Measurements from ENCODE around the gene CACYBP.
A peak's percentile ranks its signal among the peaks of the same experiment; 100 is the strongest.

CACYBP gene

DNA sequence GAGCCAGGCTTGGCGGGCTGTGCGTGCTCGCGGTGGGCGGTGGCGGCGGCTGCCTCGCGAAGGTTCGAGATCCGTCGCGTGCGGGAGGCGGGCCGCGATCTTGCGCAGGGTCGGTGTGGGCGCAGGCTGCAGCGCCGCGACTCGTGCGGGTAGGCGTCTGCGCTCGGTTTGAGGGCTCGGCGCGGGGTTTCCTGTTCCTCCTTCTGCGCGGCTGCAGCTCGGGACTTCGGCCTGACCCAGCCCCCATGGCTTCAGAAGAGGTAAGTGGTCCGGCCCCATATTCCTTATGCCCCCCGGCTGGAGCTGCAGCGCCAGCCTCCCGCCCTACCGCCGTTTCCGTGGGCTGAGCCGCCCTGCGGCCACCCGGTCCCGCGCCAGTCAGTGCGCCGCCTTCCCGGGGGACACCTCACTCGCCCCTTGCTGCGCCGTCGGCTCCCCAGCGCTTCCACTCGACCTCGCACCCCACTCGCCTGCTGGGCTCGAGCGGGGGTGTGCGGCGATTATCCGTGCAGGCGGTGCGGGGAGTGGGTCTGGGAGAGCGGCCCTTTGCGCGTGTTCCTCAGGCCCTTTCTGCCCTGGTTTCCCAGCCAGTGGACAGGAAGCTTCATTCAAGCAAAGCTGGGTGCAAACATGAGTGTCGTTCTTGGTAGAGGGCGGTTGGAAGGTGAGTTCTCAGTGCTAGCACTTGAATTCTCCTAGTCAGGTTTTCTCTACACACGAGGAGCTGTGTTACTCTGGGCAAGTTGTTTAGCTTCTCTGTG is at the start of gene CACYBP:
CACYBP (plus strand) TSS at position 12 of the 761 bp plus-strand sequence; CDS start at position 246, 234 bp downstream.
- peak; percentile 47 for DNase-seq

DNA sequence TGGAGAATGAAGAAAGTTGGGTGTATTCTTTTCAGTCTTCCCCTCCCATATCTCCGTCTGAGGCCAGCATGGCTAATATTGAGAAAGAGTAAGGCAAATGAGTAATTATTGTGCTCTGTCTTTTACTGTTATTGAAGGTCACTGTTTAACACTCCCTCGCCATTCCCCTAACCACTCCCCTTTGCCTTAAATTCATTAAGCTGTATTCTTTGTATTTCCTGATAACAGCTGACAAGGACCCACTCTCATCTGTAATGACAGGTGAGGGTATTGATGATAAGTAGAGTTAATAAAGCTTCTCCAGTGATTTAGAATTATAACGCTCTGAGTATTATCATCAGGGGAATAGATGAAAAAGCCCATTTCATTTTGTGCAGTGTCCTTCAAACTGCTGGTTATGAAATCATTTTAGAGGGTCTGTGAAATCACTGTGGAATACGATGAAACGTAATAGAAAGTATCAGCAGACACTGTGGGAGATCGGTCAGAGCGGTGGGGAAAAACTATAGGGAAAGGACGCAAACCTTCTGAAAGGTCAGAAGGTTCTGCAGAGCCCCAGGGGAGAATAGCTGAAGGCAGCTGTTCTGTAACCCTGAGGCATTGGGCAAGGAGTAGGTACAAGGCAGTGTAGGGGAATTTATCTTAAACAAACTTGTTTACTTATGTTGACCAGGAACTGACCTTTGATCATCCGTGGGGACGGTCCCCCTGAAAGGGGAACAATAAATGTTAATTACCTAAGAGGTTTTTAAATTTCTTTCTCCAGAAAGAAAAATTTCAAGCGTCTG is 46.3 kb upstream of the CACYBP start:
- DNase-seq: no peak

GRCh38 chr1:174954073-174954460 is 45.7 kb upstream of the CACYBP start:
- no peak for DNase-seq

GRCh38 chr1:174954671-174955669 is 44.8 kb upstream of the CACYBP start:
- DNase-seq: no peak

- no peak for DNase-seq
Measured at GRCh38 chr1:174956086-174956485, 43.7 kb upstream of the CACYBP start.

GRCh38 chr1:174956976-174957375 is 42.8 kb upstream of the CACYBP start:
- no peak for DNase-seq

- no peak for DNase-seq
Measured at GRCh38 chr1:174957829-174958228, 41.9 kb upstream of the CACYBP start.

DNA sequence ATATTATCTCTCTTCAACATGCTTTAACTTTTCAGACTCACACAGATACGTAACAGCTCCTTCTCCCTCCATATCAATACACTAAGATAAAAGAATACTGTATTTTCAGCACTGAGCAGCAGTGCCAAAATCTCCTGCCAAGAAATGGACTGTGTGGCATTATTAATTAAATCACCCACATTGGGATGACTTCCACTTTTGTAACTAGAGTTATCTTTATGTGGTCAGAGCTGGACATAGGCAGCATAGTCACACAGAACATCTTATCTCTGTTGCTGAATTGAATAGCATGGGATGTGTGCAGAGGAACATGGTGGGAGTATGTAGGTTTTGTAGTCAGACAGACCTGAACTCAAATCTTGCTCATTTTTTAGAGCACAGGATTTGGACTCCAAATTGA is 41.4 kb upstream of the CACYBP start:
- DNase-seq: no peak

GRCh38 chr1:174960362-174960761 is 39.4 kb upstream of the CACYBP start:
- DNase-seq: no peak

- DNase-seq: no peak
Measured at GRCh38 chr1:174963529-174964125, 36.1 kb upstream of the CACYBP start.

DNA sequence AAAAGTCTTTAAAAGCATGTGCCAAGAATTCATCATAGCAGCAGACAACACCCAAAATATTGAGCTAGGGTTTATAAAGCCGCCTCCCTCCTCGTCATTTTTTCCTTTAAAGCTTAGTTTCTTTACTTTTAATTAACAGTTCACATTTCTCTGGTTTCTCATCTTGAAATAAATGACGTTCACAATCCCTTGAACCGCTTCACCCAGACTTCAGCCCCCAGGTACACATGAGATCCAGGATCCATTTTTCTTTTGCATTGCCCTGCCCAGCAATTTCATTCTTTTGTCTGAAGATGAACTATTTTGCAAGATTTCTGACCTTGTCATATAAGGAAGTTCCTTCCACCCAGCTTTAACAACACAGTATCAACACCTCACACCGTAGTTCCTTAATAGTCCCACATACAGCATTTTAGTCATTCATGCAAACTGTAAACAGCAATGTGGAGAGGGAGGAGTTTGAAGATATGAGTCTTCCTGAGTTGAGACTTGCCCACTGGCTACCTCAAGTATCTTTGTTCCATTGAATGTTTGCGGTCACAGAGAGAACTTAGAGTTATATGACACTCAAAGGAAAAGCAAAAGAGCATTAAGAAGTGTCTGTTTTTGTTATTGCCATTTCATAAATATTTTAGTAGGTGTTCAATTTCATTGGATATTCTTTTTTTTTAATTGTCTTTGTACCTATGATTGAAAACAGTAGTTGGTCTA is 35.3 kb upstream of the CACYBP start:
- no peak for DNase-seq

DNA sequence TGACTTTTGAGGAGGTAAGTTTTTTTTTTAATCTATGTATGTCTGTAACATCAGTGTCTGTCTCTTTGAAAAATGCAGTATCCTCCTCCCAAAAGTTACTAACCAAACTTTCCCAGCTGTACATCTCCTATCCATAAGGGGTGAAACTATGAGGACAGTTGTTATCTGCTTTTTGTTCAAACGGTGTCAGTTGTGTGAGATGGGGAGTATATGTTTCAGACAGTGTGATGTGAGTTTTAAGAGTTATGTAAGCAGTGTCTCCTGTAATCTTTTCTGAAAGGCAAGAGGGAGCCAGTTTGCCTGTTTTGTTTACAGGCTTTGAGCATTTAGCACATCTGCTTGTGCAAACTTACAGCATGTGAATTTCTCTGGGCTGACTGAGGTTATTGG is 34.8 kb upstream of the CACYBP start:
- DNase-seq: no peak

DNA sequence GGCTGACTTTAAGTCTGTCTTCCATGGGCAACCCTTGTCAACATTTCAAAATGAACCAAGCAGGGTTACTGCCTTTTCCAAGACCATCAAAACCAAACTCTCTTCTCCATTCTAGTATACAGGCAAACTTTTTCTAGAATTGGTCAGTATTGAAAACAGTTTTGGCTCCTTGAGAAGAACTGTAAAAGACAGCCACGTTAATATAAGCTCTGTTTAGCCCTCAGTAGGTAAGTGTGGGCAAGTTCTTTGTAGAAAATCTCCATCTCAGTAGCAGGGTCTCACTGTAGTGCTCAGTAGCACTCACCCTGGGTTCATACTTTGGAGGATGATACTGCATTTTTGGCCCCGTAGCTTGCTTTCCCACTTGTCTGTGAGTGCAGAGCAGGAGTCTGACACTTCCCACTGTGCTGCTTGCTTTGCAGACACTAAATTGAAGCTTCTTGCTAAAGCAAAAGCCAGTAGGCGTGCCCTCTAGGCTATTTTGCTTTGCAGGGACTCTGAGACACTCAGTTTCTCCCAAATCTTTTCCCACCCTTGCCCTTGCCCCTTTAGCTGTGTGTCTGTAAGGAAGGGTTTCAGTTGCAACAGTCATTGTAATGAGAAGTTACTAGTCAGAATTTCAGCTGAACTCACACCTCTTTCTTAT is 34.3 kb upstream of the CACYBP start:
- DNase-seq: no peak

GRCh38 chr1:174966008-174966572 is 33.7 kb upstream of the CACYBP start:
- no peak for DNase-seq

DNA sequence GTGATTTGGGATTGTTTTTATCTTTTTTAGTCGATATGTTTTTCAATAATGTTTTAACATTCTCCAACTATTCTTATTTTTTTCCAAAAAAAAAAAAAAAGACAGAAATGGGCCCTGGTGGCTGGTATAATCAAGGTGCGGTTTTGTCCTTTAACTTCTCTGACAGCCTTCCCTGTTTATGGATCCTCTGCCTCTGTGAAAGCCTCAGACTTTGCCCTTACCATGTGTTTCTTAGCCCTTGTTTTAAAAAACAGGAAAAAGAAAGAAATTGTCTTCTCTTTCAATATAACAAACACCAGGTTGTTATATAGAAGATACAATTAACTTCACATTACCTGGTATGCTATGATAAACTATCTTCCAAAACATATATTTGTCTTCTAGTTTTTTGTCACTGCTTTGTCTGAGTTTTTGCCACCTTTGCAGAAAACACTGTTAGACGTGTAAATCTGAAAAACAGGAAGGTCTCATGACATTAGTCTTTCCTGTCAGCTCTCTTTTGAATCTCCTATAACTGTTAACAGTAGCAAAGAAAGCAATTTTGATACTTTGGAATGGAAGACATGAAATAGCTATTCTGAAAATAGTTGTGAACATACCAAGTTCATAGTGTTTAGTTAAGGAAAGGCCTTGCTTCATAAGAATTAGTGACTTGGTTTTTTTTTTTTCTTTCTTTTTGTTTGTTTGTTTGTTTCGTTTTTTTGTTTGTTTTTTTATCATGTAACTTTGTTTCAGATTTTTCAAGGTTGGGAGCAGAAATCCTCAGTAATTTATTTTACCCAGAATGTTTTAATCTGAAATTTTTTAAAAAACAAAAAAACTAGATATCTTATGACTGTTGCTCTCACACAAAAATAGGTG is 31.7 kb upstream of the CACYBP start:
- DNase-seq: no peak

GRCh38 chr1:174968750-174969244 is 30.9 kb upstream of the CACYBP start:
- no peak for DNase-seq

DNA sequence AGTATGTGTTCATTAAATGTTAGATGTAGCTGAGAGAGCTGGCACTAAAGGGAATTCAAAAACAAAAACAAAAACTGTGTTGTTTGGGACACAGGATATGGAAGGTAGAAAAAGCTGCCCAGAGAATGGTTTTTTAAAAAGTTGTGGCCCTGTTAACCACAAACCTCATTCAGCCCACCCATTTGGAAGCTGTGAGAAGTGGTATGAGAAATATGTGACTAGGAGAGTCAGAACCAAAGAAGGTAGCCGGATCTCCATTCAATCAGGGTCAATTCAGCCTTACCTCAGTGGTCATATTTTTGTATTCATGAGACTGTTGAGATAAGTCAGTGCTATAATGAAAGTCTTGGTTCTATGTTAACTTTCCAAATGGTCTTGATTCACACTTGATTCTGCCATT is 29.8 kb upstream of the CACYBP start:
- DNase-seq: no peak

GRCh38 chr1:174971466-174971865 is 28.3 kb upstream of the CACYBP start:
- no peak for DNase-seq

- DNase-seq: no peak
Measured at GRCh38 chr1:174971902-174972301, 27.8 kb upstream of the CACYBP start.

- DNase-seq: no peak
Measured at GRCh38 chr1:174974711-174975119, 25.0 kb upstream of the CACYBP start.

All from activated CD8-positive, alpha-beta memory T cell treated with anti-CD3 and anti-CD28 coated beads, Interleukin-2, amount 50 U/mL, for 4 hours (primary cell).